GM18502 (cell line): ENCODE data around the gene LDB3.
A peak's percentile ranks its signal among the peaks of the same experiment; 100 is the strongest.

Source experiments
- ATAC-seq: cut with Tn5 transposase; IDR thresholded peaks from one replicate; pipeline ENCODE4 v1.9.1; 2021; ENCODE audit warnings: mild to moderate bottlenecking; ENCODE audit not compliant: unreplicated experiment, poor library complexity

Gene LDB3

DNA sequence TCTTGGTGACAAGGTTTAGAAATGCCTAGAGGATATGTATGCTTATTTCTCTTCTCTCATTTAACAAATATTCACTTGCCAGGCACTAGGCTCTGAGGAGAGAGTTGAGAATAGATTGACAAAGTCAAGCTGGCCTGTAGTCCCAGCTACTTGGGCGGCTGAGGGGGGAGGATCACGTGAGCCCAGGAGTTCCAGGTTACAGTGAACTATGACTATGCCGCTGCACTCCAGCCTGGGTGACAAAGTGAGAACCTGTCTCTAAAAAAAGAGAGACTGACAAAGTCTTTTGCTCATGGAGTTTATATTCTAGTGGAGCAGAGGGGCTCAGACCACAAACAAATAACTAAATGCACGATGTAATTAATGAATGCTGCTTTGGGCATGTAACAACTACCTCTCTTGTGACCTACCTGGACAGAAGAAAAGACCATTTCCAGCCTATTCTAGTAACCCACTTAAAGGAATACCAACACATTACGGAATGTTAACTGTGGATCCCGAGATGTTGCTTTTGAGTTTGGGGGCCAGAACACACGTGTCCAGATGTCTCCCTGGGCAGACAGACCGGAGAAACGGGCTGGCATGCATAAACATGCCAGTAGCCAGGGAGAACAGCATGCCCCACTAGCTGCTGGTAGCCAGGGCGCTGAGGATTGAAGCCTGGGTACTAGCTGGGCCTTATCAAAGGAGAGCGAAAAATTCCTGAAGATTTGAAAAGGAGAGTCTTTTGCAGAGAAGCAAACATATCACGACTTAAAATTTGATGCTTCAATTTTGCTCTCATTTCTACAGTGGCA is 85.5 kb downstream of the LDB3 start:
- no peak for ATAC-seq

DNA sequence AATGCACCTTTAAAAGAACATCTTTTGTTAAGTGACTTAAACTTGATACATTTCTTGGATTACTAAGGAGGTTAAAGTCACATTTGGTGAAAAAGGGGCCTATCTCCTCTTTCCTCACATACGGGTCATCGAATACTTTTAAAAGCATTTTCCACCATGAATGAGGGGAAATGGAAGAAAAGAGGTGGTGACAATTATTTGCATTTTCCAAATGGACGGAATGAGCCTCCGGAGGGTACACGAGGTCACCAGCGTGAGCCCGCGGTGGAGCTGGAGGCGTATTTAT is 87.1 kb downstream of the LDB3 start:
- ATAC-seq, result no peak

DNA sequence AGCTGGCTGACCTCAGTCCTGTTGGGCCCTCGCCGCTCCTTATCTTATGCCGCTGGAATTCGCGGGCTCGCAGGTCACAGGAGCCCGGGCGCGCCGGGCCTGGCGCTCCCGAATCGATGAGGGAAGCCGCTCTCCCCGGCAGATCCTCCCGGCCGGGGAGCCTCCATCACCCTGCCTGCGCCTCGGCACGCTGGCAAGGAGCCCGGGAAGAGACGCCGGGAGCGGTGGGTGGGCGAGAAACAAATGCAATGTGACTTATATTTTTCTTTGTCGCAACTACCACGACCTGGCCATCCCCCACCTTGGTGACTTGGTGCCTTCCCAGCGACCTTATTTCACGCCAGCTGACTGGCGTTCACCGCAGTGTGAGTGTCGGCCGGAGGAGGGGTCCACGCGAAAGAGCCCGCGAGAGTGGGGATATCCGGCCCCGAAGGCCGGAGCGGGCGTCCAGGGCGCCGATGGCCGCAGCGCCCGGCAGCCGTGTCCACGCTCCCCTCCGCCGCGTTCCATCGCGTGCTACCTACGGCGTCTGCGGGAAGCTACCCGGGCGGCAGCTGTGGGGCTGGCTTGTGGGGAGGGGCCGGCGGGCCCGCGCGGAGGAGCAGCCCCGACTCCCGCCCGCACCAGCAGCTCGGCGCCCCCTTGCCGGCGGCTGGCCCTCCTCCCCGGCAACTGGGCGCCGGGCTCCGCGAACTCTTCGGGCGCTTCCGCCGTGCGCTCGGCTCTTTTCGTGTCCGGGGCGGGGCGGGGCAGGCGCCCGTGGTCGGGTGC is 87.6 kb downstream of the LDB3 start:
- peak; percentile 82 for ATAC-seq

DNA sequence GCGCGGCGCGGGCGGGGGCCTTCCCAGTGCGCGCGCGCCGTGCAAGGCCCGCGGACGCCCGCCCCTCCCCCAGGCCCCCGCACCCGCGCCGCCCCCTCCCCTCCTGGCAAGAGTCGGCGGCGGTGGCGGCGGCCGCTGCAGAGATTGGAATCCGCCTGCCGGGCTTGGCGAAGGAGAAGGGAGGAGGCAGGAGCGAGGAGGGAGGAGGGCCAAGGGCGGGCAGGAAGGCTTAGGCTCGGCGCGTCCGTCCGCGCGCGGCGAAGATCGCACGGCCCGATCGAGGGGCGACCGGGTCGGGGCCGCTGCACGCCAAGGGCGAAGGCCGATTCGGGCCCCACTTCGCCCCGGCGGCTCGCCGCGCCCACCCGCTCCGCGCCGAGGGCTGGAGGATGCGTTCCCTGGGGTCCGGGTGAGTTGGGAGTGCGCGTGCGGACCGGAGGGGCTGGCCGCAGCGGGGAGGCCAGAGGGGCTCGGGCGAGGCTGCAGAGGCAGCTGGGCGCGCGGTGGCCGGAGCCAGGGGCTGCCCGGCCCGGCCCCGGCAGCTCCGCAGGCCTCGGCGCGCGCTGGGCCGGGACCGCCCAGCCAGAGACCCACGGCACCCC is 88.3 kb downstream of the LDB3 start, which contains the start of gene BMPR1A:
TSS of gene BMPR1A (plus strand) at position 109 of the 602 bp plus-strand sequence. CDS start 119,400 bp downstream, outside the sequence.
- peak; percentile 44 for ATAC-seq

DNA sequence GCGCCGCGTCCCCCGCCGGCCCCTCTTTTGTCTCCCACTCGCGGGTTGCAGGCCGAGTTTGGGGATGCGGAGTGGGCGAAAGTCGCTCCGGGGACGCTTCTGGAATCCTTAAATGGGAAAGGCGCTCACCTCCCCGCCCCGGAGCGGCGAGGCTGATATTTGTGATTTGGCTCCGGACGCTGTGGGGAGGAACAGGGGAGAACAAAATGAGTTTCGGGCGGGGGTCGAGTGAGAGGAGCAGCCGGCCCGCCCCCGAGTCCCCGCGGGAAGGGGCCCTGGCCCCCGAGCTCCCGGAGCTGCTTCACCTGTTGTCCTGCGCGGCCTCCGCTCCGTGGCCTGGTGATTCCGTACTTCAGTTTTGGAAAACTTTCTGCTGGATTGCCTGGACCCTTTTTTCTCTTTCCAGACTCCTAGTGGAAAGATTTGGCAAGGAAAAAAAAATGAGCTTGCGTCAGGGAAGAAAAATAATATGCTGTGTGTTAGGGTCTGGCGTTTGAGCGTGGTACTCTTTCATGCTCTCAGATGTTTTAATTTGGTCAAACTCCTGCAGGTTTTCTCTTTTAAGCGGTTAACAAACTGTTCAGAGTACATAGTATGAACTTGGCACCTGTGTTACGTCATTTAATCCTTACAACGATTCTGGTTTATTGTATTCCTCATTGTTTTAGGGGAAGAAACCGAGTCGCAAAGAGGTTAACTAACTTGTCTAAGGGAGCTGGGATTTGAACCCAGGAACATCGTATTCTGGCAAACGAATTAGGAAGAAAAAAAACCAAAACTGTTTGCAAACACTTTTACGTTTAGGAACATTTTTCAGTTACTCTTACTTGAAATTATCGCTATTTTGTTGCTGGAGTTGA is 89.0 kb downstream of the LDB3 start:
- ATAC-seq, result no peak

DNA sequence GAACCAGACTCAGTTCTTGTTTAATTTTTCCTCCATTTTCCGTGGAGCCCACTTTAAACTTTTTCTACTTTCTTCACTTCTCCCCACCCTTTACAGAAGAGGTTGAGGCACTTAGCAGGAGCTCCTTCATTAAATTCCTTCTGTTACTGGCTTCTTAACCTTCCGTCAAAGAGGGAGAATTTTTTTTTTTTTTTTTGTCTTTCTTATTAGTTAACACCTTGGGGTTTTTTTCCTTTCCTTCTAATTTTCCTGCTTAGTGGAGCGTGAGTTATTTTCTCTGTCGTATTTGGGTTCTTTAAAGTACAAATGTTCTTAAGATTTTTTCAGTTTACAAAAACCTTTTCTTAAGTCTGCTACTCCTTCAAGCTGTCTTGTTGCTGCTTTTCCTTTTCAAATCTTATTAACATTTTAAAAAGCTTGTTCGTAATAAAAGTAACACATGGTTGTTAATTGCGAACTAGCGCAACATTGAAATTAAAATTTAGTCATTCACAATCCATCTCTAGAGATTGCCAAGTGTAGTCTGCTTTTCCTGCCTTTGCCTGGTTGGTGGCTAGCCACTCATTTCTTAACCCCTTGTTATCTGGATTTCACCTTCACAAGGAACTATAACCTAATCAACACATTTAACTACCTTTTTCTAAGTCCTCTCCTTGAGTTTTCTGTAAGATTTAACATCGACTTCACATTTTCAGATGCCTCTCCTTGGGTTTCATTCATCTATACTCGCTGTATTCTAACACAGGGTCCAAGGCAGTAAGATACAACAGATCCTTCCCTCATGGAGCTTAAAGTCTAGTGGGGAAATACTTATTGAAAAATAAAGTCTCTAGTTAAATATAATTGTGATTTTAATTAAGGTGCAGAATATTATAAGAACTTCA is 90.1 kb downstream of the LDB3 start:
- ATAC-seq, result no peak

DNA sequence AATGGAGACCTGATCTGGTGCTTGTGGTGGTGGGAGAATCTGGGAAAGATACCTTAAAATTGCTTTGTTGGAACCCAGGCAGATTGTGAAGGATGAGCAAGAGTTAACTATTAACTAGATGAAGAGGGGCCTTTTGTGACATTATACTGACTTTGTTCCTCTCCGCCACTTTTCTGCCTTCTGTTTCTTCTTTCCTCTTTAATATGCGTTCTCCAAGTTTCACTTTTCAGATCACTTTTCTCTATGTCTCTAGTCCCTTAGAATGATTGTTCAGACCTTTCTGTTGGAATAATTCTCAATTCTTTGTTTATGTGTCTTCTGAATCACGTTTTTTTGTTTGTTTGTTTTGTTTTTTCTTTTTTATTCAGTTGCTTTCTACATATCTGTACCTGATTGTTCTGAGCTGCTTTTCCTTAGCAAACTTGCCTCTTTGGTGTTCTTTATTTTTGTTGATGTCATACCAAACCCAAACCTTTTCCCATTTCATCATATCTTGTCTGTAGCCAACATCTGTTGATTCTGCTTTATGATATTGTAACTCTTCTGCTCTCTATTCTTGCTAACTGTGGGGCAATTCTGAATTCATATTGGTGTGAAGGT is 90.9 kb downstream of the LDB3 start:
- ATAC-seq, result no peak

DNA sequence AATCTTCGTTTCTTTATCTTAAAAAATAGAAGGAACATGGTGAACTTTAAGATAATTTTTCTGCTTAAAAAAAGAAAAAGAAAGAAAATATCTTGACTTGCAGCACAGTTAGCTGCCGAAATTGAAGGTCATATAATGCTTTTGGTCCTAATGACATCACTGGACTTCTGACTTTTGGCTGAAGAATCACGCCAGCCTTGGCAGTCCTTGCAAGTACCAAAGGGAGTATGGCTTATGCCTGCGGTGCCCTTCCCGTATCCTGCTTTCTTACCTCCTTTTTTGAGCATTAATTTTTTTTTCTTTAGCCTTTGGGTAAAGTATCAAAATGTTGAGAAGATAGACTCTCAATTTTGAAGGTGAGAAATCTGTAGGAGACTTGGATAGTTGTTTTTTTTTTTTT is 95.1 kb downstream of the LDB3 start:
- no peak for ATAC-seq

DNA sequence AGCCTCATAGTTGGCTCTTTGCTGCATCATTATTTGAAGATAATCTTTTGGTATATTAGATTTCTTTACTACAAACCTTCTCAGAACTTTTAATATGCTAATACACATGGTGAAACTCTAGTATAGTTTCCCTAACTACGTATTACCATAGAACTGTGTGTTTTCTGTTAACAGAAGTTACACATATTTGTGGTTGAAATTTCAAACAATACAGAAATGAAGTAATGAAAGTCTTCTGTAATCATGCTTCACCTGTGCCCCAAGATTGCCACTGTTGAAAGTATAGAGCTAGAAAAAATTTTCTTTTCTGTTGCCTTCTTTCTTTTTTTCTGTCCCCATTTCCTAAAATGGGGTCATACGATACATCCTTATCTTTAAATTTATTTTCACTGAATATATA is 97.2 kb downstream of the LDB3 start:
- ATAC-seq, result no peak

DNA sequence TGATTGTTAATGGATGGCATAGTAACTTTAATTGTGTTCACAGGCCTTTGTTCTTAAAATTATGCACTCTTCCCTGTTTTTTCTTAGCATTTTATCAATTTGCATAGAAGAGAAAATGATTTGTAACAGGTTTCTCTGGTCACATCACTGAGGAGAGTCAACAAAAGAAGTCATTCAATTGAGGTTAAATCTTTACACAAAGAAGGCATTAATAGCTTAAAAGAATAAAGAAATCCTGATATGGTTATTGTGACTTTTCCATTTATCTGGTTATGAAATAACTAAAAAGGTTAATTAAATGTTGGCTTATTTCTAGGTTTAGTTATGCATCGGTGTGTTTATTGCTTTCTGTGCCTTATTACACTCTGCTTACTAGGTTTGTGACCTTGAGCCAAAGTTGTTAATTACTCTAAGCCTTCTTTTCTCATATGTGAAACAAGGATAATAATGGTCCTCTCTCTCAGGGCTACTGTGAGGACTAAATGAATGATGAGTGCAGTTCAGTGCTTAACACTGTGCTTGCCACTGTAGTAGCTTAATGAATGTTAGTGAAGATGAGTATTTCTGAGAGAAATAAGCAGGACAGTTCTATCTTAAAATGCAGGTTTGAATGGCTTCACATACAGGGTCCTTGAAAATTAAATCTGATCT is 100.2 kb downstream of the LDB3 start:
- no peak for ATAC-seq

DNA sequence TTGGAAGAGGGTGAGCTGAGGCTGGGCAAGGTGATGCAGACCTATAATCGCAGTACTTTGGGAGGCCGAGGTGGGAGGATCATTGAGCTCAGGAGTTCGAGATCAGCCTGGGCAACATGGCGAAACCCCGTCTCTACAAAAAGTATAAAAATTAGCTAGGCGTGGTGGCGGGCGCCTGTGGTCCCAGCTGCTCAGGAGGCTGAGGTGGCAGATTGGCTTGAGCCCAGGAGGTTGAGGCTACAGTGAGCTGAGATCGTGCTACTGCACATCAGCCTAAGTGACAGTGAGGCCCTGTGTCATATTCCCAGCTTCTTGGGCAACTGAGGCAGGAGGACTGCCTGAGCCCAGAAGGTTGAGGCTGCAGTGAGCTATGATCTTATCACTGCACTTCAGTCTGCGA is 101.7 kb downstream of the LDB3 start:
- no peak for ATAC-seq

DNA sequence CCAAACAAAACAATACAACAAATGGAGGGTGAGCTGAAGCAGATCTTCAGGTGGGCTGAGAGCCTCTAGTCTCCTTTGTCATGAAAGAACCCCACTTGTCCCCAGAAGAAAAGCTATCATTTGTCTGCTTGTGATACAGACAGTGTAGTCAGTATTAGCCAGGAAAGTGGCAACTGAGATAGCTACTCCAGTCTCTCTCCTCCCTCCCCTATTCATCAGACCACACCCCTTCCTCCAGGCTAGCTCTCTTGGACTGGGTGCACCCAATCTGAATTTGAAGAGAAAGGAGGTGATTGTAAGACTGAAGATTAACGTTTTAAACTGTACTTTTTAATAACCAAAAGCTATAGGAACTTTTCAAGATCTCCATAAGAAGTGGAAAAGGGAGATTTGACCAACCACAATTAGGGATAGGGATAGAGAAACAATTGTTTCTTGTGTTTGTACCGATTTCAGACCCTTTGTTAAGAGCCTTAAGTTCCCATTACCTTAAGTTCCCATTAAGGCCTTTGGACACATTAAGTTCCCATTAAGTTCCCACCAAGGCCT is 102.2 kb downstream of the LDB3 start:
- ATAC-seq, result no peak

DNA sequence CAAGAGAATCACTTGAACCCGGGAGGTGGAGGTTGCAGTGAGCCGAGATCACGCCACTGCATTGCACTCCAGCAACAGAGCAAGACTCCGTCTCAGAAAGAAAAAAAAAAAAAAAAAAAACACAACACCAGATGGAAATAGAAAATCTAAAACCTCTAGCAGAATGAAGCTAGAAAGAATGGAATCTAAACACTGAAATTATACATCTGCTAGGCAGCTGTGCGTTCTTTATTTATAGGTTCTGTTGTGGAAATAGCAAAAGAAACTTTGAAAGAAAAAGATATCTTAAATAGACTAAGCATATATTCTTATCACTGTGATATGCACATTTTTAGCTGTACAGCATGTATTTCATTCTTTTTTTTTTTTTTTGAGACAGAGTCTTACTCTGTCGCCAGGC is 105.2 kb downstream of the LDB3 start:
- ATAC-seq, result no peak

DNA sequence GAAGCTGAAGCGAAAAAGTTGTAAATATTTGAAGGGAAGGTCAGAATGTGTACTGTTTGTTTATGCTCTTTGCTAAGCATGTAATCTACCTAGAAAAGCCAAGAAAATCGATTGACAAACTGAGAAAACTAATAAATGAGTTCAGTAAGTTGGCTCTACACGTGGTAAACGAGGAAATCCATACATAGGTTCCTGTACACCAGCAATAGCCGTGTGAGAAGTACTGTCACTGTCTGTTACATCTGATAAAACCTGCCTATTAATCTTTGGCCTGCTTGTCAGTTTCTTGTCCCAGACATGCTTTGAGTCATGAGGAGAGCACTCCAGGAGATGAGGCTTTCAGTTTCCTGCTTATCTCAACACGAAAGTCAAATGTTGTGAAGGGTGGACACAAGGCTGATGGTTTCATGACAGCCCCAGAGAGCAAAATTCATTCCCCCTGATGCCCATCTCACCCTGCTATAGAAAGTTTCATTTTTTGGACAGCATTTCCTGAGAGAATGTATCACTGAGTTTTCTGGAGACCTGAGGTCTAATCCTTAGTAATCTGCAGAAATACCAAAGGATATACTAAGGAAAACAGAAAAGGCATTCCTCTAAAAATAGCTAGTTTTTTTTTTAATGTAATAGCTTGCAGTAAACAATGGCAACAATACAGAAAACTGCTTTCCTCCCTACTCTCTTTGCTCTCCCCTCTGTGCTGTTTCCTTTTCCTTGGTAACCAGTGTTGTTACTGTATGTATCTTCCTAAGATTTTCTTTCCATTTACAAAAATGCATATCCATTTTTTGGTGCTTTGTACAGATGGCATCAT is 107.0 kb downstream of the LDB3 start:
- peak; percentile 80 for ATAC-seq

DNA sequence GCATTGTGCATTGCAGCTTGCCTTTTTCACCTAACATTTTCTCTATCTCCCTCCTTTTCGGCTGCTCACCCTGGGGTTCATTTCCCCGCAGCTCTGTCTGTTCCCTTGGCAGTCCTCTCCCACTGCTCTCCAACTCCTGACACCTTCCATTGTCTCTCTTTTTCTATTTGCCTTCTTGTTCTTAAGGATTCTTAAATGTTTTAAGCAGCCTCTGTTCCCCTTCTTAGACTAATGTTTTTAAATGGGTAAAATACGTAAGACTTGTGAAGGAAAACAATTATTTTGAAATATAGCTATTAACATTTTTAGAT is 107.5 kb downstream of the LDB3 start:
- no peak for ATAC-seq

DNA sequence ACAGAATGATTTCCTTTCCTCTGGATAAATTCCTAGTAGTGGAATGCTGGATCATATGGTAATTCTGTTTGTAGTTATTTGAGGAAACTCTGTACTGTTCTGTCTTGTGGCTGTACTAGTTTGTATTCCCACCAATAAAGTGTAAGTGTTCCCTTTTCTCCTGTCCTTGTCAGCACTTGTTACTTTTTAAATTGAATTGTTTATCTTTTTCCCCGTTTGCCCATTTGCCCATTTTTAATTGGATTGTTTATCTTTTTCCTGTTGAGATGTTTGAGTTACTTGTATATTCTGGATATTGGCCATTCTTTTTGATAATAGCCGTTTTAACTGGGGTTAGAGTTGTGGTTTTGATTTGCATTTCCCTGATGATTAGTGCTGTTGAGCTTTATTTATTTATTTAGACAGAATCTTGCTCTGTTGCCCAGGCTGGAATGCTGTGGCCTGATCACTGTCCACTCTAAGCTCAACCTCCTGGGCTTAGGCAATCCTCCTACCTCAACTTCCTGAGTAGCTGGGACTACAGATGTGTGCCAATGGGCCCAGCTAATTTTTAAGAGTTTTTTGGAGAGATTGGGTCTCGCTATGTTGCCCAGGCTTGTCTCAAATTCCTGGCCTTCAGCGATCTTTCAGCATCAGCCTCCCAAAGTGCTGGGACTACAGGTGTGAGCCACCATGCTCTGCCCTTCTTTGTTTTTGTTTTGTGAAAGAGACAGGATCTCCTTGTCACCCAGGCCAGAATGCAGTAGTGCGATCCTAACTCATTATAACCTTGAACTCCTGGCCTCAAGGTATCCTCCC is 111.1 kb downstream of the LDB3 start:
- ATAC-seq, result no peak
